DND-41 (cell line): ENCODE measurements around the gene HOXD8.

Source experiments
- ATAC-seq: fragments of 200-7000 bp; cut with Tn5 transposase; 3 replicates; pipeline ENCODE4 v1.9.1; 2021; ENCODE audit warnings: low read depth; ENCODE audit not compliant: insufficient read depth
- DNase-seq: peaks from one replicate; pipeline ENCODE4 v3.0.0-alpha.2; 2020
- H2AFZ ChIP-seq: 2 replicates; pipeline ENCODE4 v1.6.0; 2012; ENCODE audit warnings: low read depth, low read length
- H3K27ac ChIP-seq: 2 replicates; pipeline ENCODE4 v1.5.1; 2012; ENCODE audit warnings: low read length, inconsistent platforms
- H3K27me3 ChIP-seq: fragments of 200-600 bp; sonication (generic); 2 replicates; pipeline ENCODE4 v1.6.0; 2012; ENCODE audit warnings: low read length, mild to moderate bottlenecking, inconsistent platforms; ENCODE audit not compliant: insufficient read depth, poor library complexity
- H3K36me3 ChIP-seq: 2 replicates; pipeline ENCODE4 v1.5.1; 2012; ENCODE audit warnings: low read length, inconsistent platforms; ENCODE audit not compliant: insufficient read depth
- H3K4me1 ChIP-seq: 2 replicates; pipeline ENCODE4 v1.5.1; 2012; ENCODE audit warnings: mild to moderate bottlenecking, low read length; ENCODE audit not compliant: insufficient read depth
- H3K4me2 ChIP-seq: 2 replicates; pipeline ENCODE4 v1.6.0; 2012; ENCODE audit warnings: mild to moderate bottlenecking, moderate library complexity, low read length, inconsistent platforms; ENCODE audit not compliant: insufficient read depth
- H3K4me3 ChIP-seq, 2 experiments: fragments of 200-600 bp in 1 of 2; shearing (Covaris generic) in 1 of 2; 2 replicates each; pipeline ENCODE4 v1.5.1; 2012 to 2016; ENCODE audit warnings: inconsistent platforms in 2 of 2, low read length in 2 of 2, mild to moderate bottlenecking in 2 of 2, low read depth in 1 of 2, moderate library complexity in 1 of 2
- H3K79me2 ChIP-seq: 2 replicates; pipeline ENCODE4 v1.6.0; 2012; ENCODE audit warnings: low read length, inconsistent platforms; ENCODE audit not compliant: insufficient read depth
- H3K9ac ChIP-seq: 2 replicates; pipeline ENCODE4 v1.6.0; 2012; ENCODE audit warnings: low read depth, mild to moderate bottlenecking, inconsistent platforms, low read length, moderate library complexity
- H3K9me3 ChIP-seq: 2 replicates; pipeline ENCODE4 v1.5.1; 2012; ENCODE audit warnings: low read length, moderate library complexity, mild to moderate bottlenecking, inconsistent platforms; ENCODE audit not compliant: insufficient read depth, severe bottlenecking
- H4K20me1 ChIP-seq: 2 replicates; pipeline ENCODE4 v1.6.0; 2012; ENCODE audit warnings: low read length; ENCODE audit not compliant: insufficient read depth
- EZH2 ChIP-seq: IDR thresholded peaks from 3 replicates; pipeline ENCODE4 v1.6.1; 2012; ENCODE audit warnings: borderline replicate concordance, low read depth, mild to moderate bottlenecking, moderate library complexity, low read length, inconsistent platforms; ENCODE audit not compliant: severe bottlenecking
- TF ChIP-seq, protein P1 (sequence below): IDR thresholded peaks from 2 replicates; pipeline ENCODE4 v1.5.1; 2012; ENCODE audit warnings: borderline replicate concordance, low read length, moderate library complexity, mild to moderate bottlenecking; ENCODE audit not compliant: poor library complexity, severe bottlenecking; ENCODE audit errors: extremely low read depth

The HOXD8 gene

DNA sequence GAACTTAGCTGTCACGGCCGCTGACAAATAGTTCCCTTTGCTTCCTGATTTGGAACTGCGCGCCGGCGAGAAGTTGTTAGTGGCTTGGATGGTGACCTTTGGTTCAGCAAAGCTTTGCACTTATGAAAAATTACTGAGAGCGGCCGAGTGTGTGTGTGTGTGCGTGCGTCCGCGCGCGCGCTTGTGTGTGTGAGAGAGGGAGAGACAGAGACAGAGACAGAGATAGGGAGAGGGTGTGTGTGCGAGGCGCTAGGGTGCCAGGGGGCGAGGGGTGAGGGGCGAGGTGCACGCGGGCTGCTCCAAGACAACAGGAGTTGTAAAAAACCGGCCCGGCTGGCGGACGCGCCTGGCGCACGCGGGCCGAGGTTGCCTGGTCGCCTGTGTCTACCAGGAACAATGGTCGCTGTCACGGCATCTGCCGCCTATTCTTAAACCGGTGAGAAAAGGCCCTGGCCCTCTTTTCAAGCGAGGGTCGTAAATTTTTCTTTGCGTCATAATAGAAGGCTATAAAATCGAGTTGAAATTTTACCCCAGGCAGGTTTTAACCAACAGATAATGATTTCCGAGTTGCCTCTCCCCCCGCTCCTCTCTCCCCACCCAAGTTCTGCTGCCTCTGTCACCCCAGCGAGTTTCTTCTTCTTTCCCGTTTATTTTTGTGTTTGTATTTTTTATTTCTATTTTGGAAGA, 28.1 kb downstream of the HOXD8 start:
- no peak overlapping the region for H3K9ac ChIP-seq
- no peaks in the 10 kb centered on the region for H3K79me2 ChIP-seq
- H4K20me1 ChIP-seq, result no peaks in the 10 kb centered on the region
- H3K4me2 ChIP-seq, result no peak overlapping the region
- no peaks in the 10 kb centered on the region for H3K9me3 ChIP-seq
- H3K27ac ChIP-seq, result no peak overlapping the region
- H3K4me3 ChIP-seq, result no peak overlapping the region
- ATAC-seq (no peak), DNase-seq (no peak)
- no peak overlapping the region for H2AFZ ChIP-seq
- H3K27me3 ChIP-seq, result peaks cover 4% of the 10 kb centered on the region
- no peak for TF ChIP-seq EZH2
- TF ChIP-seq, protein P1, sequence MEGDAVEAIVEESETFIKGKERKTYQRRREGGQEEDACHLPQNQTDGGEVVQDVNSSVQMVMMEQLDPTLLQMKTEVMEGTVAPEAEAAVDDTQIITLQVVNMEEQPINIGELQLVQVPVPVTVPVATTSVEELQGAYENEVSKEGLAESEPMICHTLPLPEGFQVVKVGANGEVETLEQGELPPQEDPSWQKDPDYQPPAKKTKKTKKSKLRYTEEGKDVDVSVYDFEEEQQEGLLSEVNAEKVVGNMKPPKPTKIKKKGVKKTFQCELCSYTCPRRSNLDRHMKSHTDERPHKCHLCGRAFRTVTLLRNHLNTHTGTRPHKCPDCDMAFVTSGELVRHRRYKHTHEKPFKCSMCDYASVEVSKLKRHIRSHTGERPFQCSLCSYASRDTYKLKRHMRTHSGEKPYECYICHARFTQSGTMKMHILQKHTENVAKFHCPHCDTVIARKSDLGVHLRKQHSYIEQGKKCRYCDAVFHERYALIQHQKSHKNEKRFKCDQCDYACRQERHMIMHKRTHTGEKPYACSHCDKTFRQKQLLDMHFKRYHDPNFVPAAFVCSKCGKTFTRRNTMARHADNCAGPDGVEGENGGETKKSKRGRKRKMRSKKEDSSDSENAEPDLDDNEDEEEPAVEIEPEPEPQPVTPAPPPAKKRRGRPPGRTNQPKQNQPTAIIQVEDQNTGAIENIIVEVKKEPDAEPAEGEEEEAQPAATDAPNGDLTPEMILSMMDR, result no peak
- H3K4me1 ChIP-seq, result no peaks in the 10 kb centered on the region
- H3K36me3 ChIP-seq, result no peaks in the 10 kb centered on the region

DNA sequence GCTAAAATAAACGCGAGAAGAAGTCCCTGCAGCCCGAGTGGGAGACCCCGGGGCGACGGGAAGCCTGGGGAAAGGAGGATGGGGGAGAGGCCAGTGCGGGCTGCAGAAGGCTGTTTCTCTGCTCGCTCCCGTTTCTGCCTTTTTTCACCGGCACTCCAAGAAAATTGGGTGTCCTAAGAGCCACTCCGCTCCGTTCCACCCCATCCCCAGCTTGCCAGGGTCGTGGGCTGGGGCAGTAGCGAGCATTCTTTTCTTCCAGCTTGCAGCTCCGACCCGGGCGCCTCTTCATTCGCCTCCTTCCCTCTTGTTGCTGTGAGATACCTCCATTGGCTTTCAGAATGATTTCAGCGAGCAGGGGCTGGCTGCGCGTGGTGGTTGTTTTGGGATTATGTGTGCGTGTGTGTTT, 28.7 kb downstream of the HOXD8 start:
- no peak overlapping the region for H3K4me2 ChIP-seq
- H3K27me3 ChIP-seq, result peaks cover 4% of the 10 kb centered on the region
- no peak overlapping the region for H3K4me3 ChIP-seq
- no peak for TF ChIP-seq EZH2
- TF ChIP-seq, protein P1, result no peak
- H2AFZ ChIP-seq, result no peak overlapping the region
- DNase-seq (no peak), ATAC-seq (no peak)
- H3K36me3 ChIP-seq, result no peaks in the 10 kb centered on the region
- no peak overlapping the region for H3K9ac ChIP-seq
- H3K27ac ChIP-seq, result no peak overlapping the region
- H3K9me3 ChIP-seq, result no peaks in the 10 kb centered on the region
- H3K79me2 ChIP-seq, result no peaks in the 10 kb centered on the region
- H4K20me1 ChIP-seq, result no peaks in the 10 kb centered on the region
- H3K4me1 ChIP-seq, result no peaks in the 10 kb centered on the region

DNA sequence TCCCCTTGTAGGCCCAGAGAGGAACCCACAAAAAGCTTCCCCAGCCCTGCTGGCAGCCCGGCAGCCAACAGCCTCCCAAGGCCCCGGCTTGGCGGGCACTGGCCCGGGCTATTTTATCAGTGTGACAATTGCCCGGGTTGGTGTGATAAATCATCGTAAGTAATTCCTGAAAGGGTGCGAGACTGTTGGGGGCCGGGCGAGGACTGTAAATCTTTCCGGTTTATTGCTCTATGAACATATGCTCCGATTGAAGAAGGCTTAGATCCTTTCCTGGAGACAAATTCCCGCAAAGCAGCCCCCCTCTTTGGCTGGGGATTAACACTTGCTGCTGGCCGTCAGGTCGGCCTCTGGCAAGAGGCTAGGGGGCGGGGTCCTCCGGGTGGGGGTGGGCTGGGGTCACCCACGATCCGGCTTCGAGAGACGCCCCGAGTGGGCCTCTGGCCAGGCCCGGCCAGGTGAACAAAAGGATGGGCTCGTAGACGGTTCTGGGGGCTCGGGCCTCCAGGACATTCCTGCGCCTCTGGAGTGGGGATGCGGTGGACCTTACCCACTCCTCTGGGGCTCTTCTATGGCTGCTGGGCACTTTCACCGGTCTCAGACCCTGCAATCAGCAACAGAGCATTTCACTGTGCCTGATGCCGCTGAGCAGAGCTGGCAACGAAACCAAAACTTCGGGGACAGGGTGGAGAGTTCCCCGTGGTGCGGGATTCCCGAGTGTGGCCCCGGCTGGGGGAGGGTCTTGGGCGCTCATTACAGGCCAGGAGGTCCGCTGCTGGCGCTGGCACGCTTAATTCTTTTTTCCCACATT, 29.6 kb downstream of the HOXD8 start:
- H3K9ac ChIP-seq, result no peak overlapping the region
- H3K36me3 ChIP-seq, result no peaks in the 10 kb centered on the region
- peaks cover 4% of the 10 kb centered on the region for H3K27me3 ChIP-seq
- TF ChIP-seq EZH2, result no peak
- TF ChIP-seq, protein P1, result no peak
- no peaks in the 10 kb centered on the region for H3K79me2 ChIP-seq
- H3K4me3 ChIP-seq, result no peak overlapping the region
- no peak overlapping the region for H3K4me2 ChIP-seq
- ATAC-seq, result no peak
- H3K27ac ChIP-seq, result no peak overlapping the region
- no peak for DNase-seq
- H2AFZ ChIP-seq, result no peak overlapping the region
- H3K9me3 ChIP-seq, result no peaks in the 10 kb centered on the region
- no peaks in the 10 kb centered on the region for H3K4me1 ChIP-seq
- no peaks in the 10 kb centered on the region for H4K20me1 ChIP-seq
